ENCODE data around the gene GALE. TPM values are rescaled to one million over a fixed set of nuclear protein-coding genes. Genes with fewer than 3 reads are reported as not detected.

Gene GALE
- polyA plus RNA-seq, 3 donors: 17.6 to 21.9 (median 18.0) TPM

GRCh38 chr1:23792151-23792945, 8.2 kb downstream of the GALE start:
- peak in 1 of 3 donors; percentile 5 for DNase-seq
- Histone ChIP-seq H2AFZ (ENCODE audit: insufficient read depth, low read depth, low read length, poor library complexity, severe bottlenecking) (no peak overlapping the region), H3K4me2 (replicated peaks; ENCODE audit: extremely low read depth, low read length, poor library complexity, severe bottlenecking) (peak overlapping the region; percentile 89), H4K20me1 (ENCODE audit: insufficient read depth, low read length) (peaks cover 19% of the 10 kb centered on the region), H3K4me3 (replicated peaks in 1 of 3; ENCODE audit: low read depth in 2 of 3, low read length in 3 of 3) (peak overlapping the region in 1 of 3 experiments; percentile 85), H3K9ac (ENCODE audit: insufficient read depth, low read length, poor library complexity, severe bottlenecking) (no peak overlapping the region), H3K27ac (ENCODE audit: low read depth in 1 of 2, low read length in 2 of 2) (peak overlapping the region in 1 of 2 donors; percentile 41), H3K27me3 (ENCODE audit: control insufficient read depth in 2 of 2, insufficient read depth in 2 of 2, low read length in 2 of 2) (no peaks in the 10 kb centered on the region), H3K4me1 (ENCODE audit: control insufficient read depth in 1 of 2, insufficient read depth in 2 of 2, low read length in 2 of 2) (peaks cover 22 to 34% of the 10 kb centered on the region in 2 donors), H3K36me3 (replicated peaks in 1 of 2; ENCODE audit: control insufficient read depth in 1 of 2, insufficient read depth in 2 of 2, low read length in 2 of 2) (peaks cover 35 to 61% of the 10 kb centered on the region in 2 donors), H3K79me2 (ENCODE audit: insufficient read depth, low read length) (peaks cover 31% of the 10 kb centered on the region), H3K9me3 (replicated peaks in 1 of 2; ENCODE audit: control insufficient read depth in 1 of 2, insufficient read depth in 1 of 2, low read length in 2 of 2) (no peaks in the 10 kb centered on the region)
- TF ChIP-seq CTCF (IDR thresholded peaks at IDR 0.05): no peak
- intact Hi-C loops (cut with micrococcal nuclease): no loop called here
- peaks cover 0 to 3% (median 0%) of the 10 kb centered on the region in 7 donors for H3K9me3 Mint-ChIP-seq
- peak overlapping the region in 6 of 7 donors; percentile 46 to 98 (median 92) for H3K27ac Mint-ChIP-seq
- H3K27me3 Mint-ChIP-seq (ENCODE audit: low read depth in 3 of 3): no peaks in the 10 kb centered on the region
- peak overlapping the region; percentile 93 to 98 for H3K4me3 Mint-ChIP-seq
- H3K36me3 Mint-ChIP-seq: peaks cover 30 to 56% of the 10 kb centered on the region in 2 donors
- peaks cover 24% of the 10 kb centered on the region for H3K4me1 Mint-ChIP-seq
- WGBS (ENCODE audit: insufficient coverage): 89% methylated on average over 16 of the region's 19 CpGs

GRCh38 chr1:23791516-23792047, 9.0 kb downstream of the GALE start:
- H3K4me3 Mint-ChIP-seq: peak overlapping the region; percentile 93 to 98
- peaks cover 34 to 56% of the 10 kb centered on the region in 2 donors for H3K36me3 Mint-ChIP-seq
- peaks cover 0 to 3% (median 0%) of the 10 kb centered on the region in 7 donors for H3K9me3 Mint-ChIP-seq
- peak overlapping the region; percentile 49 to 87 for H3K27ac ChIP-seq (ENCODE audit: low read depth in 1 of 2, low read length in 2 of 2)
- peaks cover 24% of the 10 kb centered on the region for H3K4me1 Mint-ChIP-seq
- 0% methylated on average over 13 of the region's 15 CpGs for WGBS (ENCODE audit: insufficient coverage)
- H3K9ac ChIP-seq (ENCODE audit: insufficient read depth, low read length, poor library complexity, severe bottlenecking): peak overlapping the region; percentile 70
- no peaks in the 10 kb centered on the region for H3K27me3 Mint-ChIP-seq (ENCODE audit: low read depth in 3 of 3)
- peaks cover 22 to 34% of the 10 kb centered on the region in 2 donors for H3K4me1 ChIP-seq (ENCODE audit: control insufficient read depth in 1 of 2, insufficient read depth in 2 of 2, low read length in 2 of 2)
- TF ChIP-seq CTCF (IDR thresholded peaks at IDR 0.05): no peak
- H4K20me1 ChIP-seq (ENCODE audit: insufficient read depth, low read length): peaks cover 19% of the 10 kb centered on the region
- H2AFZ ChIP-seq (ENCODE audit: insufficient read depth, low read depth, low read length, poor library complexity, severe bottlenecking): peak overlapping the region; percentile 87
- peak overlapping the region; percentile 89 for H3K4me2 ChIP-seq (replicated peaks; ENCODE audit: extremely low read depth, low read length, poor library complexity, severe bottlenecking)
- H3K79me2 ChIP-seq (ENCODE audit: insufficient read depth, low read length): peaks cover 31% of the 10 kb centered on the region
- peak overlapping the region; percentile 86 to 98 (median 92) for H3K27ac Mint-ChIP-seq
- intact Hi-C loops (cut with micrococcal nuclease): no loop called here
- no peaks in the 10 kb centered on the region for H3K27me3 ChIP-seq (ENCODE audit: control insufficient read depth in 2 of 2, insufficient read depth in 2 of 2, low read length in 2 of 2)
- H3K36me3 ChIP-seq (replicated peaks in 1 of 2; ENCODE audit: control insufficient read depth in 1 of 2, insufficient read depth in 2 of 2, low read length in 2 of 2): peaks cover 35 to 63% of the 10 kb centered on the region in 2 donors
- DNase-seq: peak in 1 of 3 donors; percentile 23
- peak overlapping the region; percentile 52 to 85 (median 79) for H3K4me3 ChIP-seq (replicated peaks in 1 of 3; ENCODE audit: low read depth in 2 of 3, low read length in 3 of 3)
- H3K9me3 ChIP-seq (replicated peaks in 1 of 2; ENCODE audit: control insufficient read depth in 1 of 2, insufficient read depth in 1 of 2, low read length in 2 of 2): no peaks in the 10 kb centered on the region
